Urothelium cell line (cell line): ENCODE results near the gene EFCAB9.
"Not testable (repeated sequence)": the region's sequence is repeated elsewhere in the genome, so short reads cannot be mapped to it uniquely, and the experiment has no call there.

ENCODE experiments used
- DNase-seq: peaks from one replicate; pipeline ENCODE4 v3.0.0; 2011; ENCODE audit warnings: low spot score, mixed read lengths
- FAIRE-seq: peaks from 2 replicates; lab custom pipeline; 2011; peaks lifted over from hg19 to GRCh38; lab: Jason Lieb, UNC

The EFCAB9 gene

GRCh38 chr5:172193872-172194271 lies at the start of gene EFCAB9:
Gene EFCAB9 (plus strand): TSS chr5:172194172. CDS start chr5:172194173, 1 bp downstream.
- FAIRE-seq (no peak), DNase-seq (no peak)

- no peak for FAIRE-seq
- DNase-seq: peak; percentile 45
These were observed 49.6 kb upstream of the EFCAB9 start for GRCh38 chr5:172144291-172144815.

- FAIRE-seq: no peak
- no peak for DNase-seq
These were observed 48.8 kb upstream of the EFCAB9 start for GRCh38 chr5:172144931-172145869.

GRCh38 chr5:172145870-172146747 lies 47.9 kb upstream of the EFCAB9 start:
- DNase-seq (peak; percentile 37), FAIRE-seq (no peak)

GRCh38 chr5:172146748-172147092 lies 47.3 kb upstream of the EFCAB9 start:
- FAIRE-seq (no peak), DNase-seq (no peak)

GRCh38 chr5:172147857-172148256 lies 46.1 kb upstream of the EFCAB9 start:
- DNase-seq (no peak), FAIRE-seq (no peak)

GRCh38 chr5:172148381-172148780 lies 45.6 kb upstream of the EFCAB9 start:
- no peak for FAIRE-seq
- DNase-seq: no peak

GRCh38 chr5:172149073-172149472 lies 44.9 kb upstream of the EFCAB9 start:
- no peak for FAIRE-seq

GRCh38 chr5:172149481-172149880 lies 44.5 kb upstream of the EFCAB9 start:
- not testable (repeated sequence) for FAIRE-seq, DNase-seq

More at GRCh38 chr5:172149073-172149472, 44.9 kb upstream of the EFCAB9 start:
- no peak for DNase-seq

- DNase-seq (no peak), FAIRE-seq (no peak)
These were observed 43.2 kb upstream of the EFCAB9 start for GRCh38 chr5:172150514-172151425.

GRCh38 chr5:172151661-172152210 lies 42.2 kb upstream of the EFCAB9 start:
- FAIRE-seq (no peak), DNase-seq (no peak)

- DNase-seq: no peak
- FAIRE-seq: no peak
These were observed 40.3 kb upstream of the EFCAB9 start for GRCh38 chr5:172153695-172154094.

- not testable (repeated sequence) for DNase-seq, FAIRE-seq
These were observed 38.9 kb upstream of the EFCAB9 start for GRCh38 chr5:172155101-172155500.

GRCh38 chr5:172156541-172156994 lies 37.4 kb upstream of the EFCAB9 start:
- no peak for DNase-seq

GRCh38 chr5:172159016-172159415 lies 35.0 kb upstream of the EFCAB9 start:
- FAIRE-seq (no peak), DNase-seq (no peak)

More at GRCh38 chr5:172156541-172156994, 37.4 kb upstream of the EFCAB9 start:
- no peak for FAIRE-seq

GRCh38 chr5:172160506-172160905 lies 33.5 kb upstream of the EFCAB9 start:
- no peak for DNase-seq
- FAIRE-seq: no peak

- FAIRE-seq: no peak
- DNase-seq: no peak
These were observed 31.5 kb upstream of the EFCAB9 start for GRCh38 chr5:172162323-172162986.

GRCh38 chr5:172162987-172163343 lies 31.0 kb upstream of the EFCAB9 start:
- FAIRE-seq: no peak
- no peak for DNase-seq

GRCh38 chr5:172163346-172163745 lies 30.6 kb upstream of the EFCAB9 start:
- no peak for DNase-seq
- no peak for FAIRE-seq
